Natural killer cell treated with Interleukin-12 subunit alpha and Interleukin-12 subunit beta and Interleukin-15 and Interleukin-18, amount 100 ng/mL, for 72 hours (primary cell): ENCODE results near the gene PPP1R12C. TPM values are rescaled to one million over a fixed set of nuclear protein-coding genes. Genes with fewer than 3 reads are reported as not detected.
A peak's percentile ranks its signal among the peaks of the same experiment; 100 is the strongest.

Source experiments
- ATAC-seq, 2 donors: fragments of 150-1000 bp; cut with Tn5 transposase in 1 of 2; sonication (Bioruptor Pico), chemical (Tn5 transposase) in 1 of 2; 2 replicates each; pipeline ENCODE4 v1.10.0; 2021
- DNase-seq: peaks from one replicate; pipeline ENCODE4 v3.0.0; 2022; ENCODE audit warnings: low spot score
- H3K27ac Mint-ChIP-seq, 2 donors: 1 replicate in 1 of 2; 2 replicates in 1 of 2; pipeline ENCODE4 v1.8.0; 2022; ENCODE audit warnings: mixed read lengths in 2 of 2, mild to moderate bottlenecking in 1 of 2, moderate library complexity in 1 of 2
- H3K27me3 Mint-ChIP-seq, 2 donors: 1 replicate in 1 of 2; 2 replicates in 1 of 2; pipeline ENCODE4 v1.8.0; 2022; ENCODE audit warnings: mixed read lengths in 2 of 2
- H3K36me3 Mint-ChIP-seq: one replicate; pipeline ENCODE4 v1.8.0; 2022; ENCODE audit warnings: mixed read lengths
- H3K4me1 Mint-ChIP-seq, 2 donors: 1 replicate in 1 of 2; 2 replicates in 1 of 2; pipeline ENCODE4 v1.8.0; 2022; ENCODE audit warnings: low read depth in 2 of 2, mixed read lengths in 2 of 2, mild to moderate bottlenecking in 1 of 2
- H3K4me3 Mint-ChIP-seq: one replicate; pipeline ENCODE4 v1.8.0; 2022; ENCODE audit warnings: mixed read lengths
- H3K9me3 Mint-ChIP-seq: 2 replicates; pipeline ENCODE4 v1.8.0; 2022; ENCODE audit warnings: mixed read lengths
- total RNA-seq, 2 donors: library from RNA; stranded (reverse); gene quantifications; one replicate each; pipeline ENCODE4 v1.2.3, GENCODE V29; 2022

Gene PPP1R12C
- total RNA-seq, 2 donors from 2014 or later: 157 to 251 TPM

DNA sequence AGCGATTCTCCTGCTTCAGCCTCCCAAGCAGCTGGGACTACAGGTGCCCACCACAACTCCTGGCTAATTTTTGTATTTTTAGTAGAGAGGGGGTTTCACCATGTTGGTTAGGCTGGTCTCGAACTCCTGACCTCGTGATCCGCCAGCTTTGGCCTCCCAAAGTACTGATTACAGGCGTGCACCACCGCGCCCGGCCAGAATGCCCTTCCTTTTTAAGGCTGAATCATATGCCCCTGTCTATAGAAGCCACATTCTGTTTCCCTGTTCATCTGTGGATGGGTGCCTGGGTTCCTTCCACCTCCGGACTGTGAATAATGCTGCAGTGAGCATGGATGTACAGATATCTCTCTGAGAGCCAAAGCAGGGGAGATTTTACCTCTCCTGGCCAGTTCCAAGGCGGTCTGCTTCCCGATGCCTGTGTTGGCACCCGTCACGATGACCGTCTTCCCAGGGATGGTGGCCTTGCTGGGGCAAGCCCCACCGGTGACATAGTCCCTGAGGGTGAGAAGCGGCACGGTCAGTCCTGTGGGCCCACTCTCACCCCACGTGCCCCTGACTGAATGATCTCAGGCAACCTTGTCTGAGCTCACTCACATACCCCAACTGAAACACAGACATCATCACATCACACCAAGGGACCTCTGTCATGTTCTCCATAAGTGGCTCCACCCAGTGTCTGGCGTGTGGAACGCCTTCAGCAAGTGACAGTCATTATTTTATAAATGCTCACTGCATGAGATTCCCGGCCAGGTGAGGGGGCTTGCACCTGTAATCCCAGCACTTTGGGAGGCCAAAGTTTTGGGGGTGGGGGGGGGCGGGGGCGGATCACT, 58.4 kb downstream of the PPP1R12C start:
- Mint-ChIP-seq H3K4me1 (peaks cover 9 to 15% of the 10 kb centered on the region in 2 donors), H3K36me3 (peaks cover 4% of the 10 kb centered on the region), H3K27ac (peak overlapping the region in 1 of 2 donors; percentile 18), H3K9me3 (no peaks in the 10 kb centered on the region), H3K4me3 (no peak overlapping the region), H3K27me3 (no peaks in the 10 kb centered on the region)
- DNase-seq: peak; percentile 8
- no peak for ATAC-seq

GRCh38 chr19:55056827-55057226, 60.6 kb downstream of the PPP1R12C start:
- Mint-ChIP-seq H3K4me1 (peaks cover under 1 to 12% of the 10 kb centered on the region in 2 donors), H3K9me3 (no peaks in the 10 kb centered on the region), H3K27me3 (no peaks in the 10 kb centered on the region), H3K36me3 (peaks cover 4% of the 10 kb centered on the region), H3K27ac (no peak overlapping the region), H3K4me3 (no peak overlapping the region)
- ATAC-seq (no peak), DNase-seq (peak; percentile 13)

GRCh38 chr19:55053735-55054134, 63.7 kb downstream of the PPP1R12C start:
- DNase-seq: peak; percentile 10
- Mint-ChIP-seq H3K27me3 (no peaks in the 10 kb centered on the region), H3K9me3 (no peaks in the 10 kb centered on the region), H3K27ac (no peak overlapping the region), H3K4me3 (no peak overlapping the region), H3K36me3 (peaks cover 4% of the 10 kb centered on the region), H3K4me1 (peaks cover 0 to 5% of the 10 kb centered on the region in 2 donors)
- ATAC-seq: no peak

DNA sequence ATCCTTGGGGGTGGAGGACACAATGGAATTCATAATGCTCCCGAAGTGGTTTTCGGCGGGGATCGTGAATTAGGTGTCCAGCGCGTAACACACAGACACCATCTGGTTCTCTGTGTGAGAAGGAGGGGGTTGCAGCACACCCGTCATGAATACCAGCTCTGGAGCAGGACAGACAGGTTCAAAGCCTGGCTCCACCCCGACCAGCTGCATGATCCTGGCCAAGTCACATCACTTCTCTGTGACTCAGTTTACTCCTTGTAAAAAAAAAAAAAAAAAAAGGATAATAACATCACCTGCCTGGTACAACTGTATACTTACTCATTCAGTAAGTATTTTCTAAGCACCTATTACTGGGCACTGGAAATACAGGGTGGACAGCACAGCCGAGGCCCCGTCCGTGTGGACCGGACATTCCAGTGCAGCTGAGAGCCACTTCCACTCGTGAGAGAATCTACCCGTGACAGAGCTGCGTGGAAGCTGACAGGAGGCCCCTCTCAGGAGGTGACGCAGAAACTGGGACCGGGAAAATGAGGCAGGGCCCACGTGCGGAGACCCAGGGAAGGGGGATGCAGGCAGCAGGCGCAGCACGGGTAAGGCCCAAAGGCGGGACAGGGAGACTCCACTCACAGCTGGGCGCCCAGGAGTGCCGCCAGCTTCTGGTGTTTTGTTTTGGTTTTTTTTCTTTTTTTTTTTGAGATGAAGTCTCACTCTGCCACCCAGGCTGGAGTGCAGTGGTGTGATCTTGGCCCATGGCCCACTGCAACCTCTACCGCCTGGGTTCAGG, 66.5 kb downstream of the PPP1R12C start:
- DNase-seq: no peak
- no peak for ATAC-seq
- no peaks in the 10 kb centered on the region for H3K36me3 Mint-ChIP-seq
- peaks cover 0 to 3% of the 10 kb centered on the region in 2 donors for H3K4me1 Mint-ChIP-seq
- no peaks in the 10 kb centered on the region for H3K27me3 Mint-ChIP-seq
- no peak overlapping the region for H3K27ac Mint-ChIP-seq
- no peak overlapping the region for H3K4me3 Mint-ChIP-seq
- H3K9me3 Mint-ChIP-seq: no peaks in the 10 kb centered on the region

GRCh38 chr19:55048446-55048845, 69.0 kb downstream of the PPP1R12C start:
- no peaks in the 10 kb centered on the region for H3K36me3 Mint-ChIP-seq
- ATAC-seq: no peak

DNA sequence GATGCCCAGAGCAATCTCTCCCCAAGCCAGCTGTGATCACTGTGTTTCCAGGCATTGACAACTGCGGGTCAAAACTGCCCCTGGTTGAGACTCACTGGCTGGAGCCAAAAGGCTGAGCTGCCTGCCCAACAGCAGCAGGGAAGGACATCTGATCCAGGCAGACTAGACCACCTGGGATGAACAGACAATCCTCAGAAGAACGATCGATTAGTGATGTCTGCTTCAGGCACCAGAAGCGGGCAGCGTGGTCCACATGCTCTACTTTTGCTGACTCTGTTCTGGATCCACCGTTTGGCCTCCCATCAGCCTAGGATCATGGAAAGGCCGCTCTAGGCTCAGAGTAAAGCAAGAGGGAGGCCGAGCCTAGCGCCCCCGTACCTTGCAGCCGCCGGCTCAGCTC, 69.5 kb downstream of the PPP1R12C start:
- Mint-ChIP-seq H3K36me3 (no peaks in the 10 kb centered on the region), H3K9me3 (no peaks in the 10 kb centered on the region), H3K4me3 (no peak overlapping the region), H3K27ac (no peak overlapping the region), H3K4me1 (peaks cover 0 to under 1% of the 10 kb centered on the region in 2 donors), H3K27me3 (no peaks in the 10 kb centered on the region)
- DNase-seq: no peak
- ATAC-seq: no peak

More at GRCh38 chr19:55048446-55048845, 69.0 kb downstream of the PPP1R12C start:
- Mint-ChIP-seq H3K27ac (no peak overlapping the region), H3K27me3 (no peaks in the 10 kb centered on the region), H3K9me3 (no peaks in the 10 kb centered on the region), H3K4me3 (no peak overlapping the region), H3K4me1 (peaks cover 0 to 3% of the 10 kb centered on the region in 2 donors)
- peak; percentile 42 for DNase-seq

DNA sequence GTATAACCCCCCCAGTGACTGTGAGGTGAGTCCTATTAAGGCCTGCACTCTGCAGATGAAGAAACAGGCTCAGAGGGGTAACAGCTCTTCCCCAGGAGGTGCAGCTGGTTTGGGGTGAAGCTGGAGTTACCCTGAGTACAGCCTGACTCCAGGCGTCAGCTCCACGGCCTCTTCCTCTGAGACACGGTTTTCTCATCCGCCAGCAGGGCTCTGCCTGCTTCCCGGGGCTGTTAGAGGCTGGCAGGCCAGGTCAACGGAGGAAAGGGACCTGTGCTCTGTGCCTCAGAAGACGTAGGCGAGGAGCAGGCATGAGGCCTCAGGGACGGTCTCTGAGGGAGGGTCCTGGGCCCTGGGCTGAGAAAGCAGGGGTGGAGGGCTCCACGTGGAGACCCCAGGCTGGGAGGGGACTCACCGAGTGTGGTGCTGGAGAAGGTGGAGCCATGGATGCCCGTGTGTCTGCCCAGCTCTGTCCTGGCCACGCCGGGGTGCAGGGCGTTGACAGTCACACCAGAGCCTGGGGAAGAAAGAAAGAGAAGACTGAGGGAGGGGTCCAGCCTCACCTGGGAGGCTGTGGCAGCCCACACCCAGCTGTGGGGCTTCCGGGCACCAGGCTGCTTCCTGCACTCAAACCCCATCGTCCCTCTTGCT, 70.3 kb downstream of the PPP1R12C start:
- no peaks in the 10 kb centered on the region for H3K9me3 Mint-ChIP-seq
- no peaks in the 10 kb centered on the region for H3K36me3 Mint-ChIP-seq
- H3K27me3 Mint-ChIP-seq: no peaks in the 10 kb centered on the region
- no peak overlapping the region for H3K4me3 Mint-ChIP-seq
- peaks cover 7 to 9% of the 10 kb centered on the region in 2 donors for H3K4me1 Mint-ChIP-seq
- H3K27ac Mint-ChIP-seq: no peak overlapping the region
- DNase-seq (no peak), ATAC-seq (no peak)

GRCh38 chr19:55044771-55045716, 72.4 kb downstream of the PPP1R12C start:
- H3K36me3 Mint-ChIP-seq: no peaks in the 10 kb centered on the region
- no peak for ATAC-seq

GRCh38 chr19:55044286-55044685, 73.2 kb downstream of the PPP1R12C start:
- no peaks in the 10 kb centered on the region for H3K27me3 Mint-ChIP-seq
- H3K4me1 Mint-ChIP-seq: peaks cover 15 to 22% of the 10 kb centered on the region in 2 donors
- no peak overlapping the region for H3K27ac Mint-ChIP-seq
- no peak overlapping the region for H3K4me3 Mint-ChIP-seq
- ATAC-seq (no peak), DNase-seq (no peak)
- H3K36me3 Mint-ChIP-seq: no peaks in the 10 kb centered on the region
- H3K9me3 Mint-ChIP-seq: no peaks in the 10 kb centered on the region

More at GRCh38 chr19:55044771-55045716, 72.4 kb downstream of the PPP1R12C start:
- no peaks in the 10 kb centered on the region for H3K9me3 Mint-ChIP-seq
- H3K27ac Mint-ChIP-seq: no peak overlapping the region
- H3K27me3 Mint-ChIP-seq: no peaks in the 10 kb centered on the region
- H3K4me1 Mint-ChIP-seq: peaks cover 15 to 17% of the 10 kb centered on the region in 2 donors
- DNase-seq: no peak
- no peak overlapping the region for H3K4me3 Mint-ChIP-seq

- H3K4me1 Mint-ChIP-seq: peaks cover 15 to 22% of the 10 kb centered on the region in 2 donors
- no peaks in the 10 kb centered on the region for H3K27me3 Mint-ChIP-seq
- H3K27ac Mint-ChIP-seq: peak overlapping the region; percentile 74 to 75
- no peaks in the 10 kb centered on the region for H3K9me3 Mint-ChIP-seq
- no peak for DNase-seq
- ATAC-seq: no peak
- no peaks in the 10 kb centered on the region for H3K36me3 Mint-ChIP-seq
- peak overlapping the region; percentile 78 for H3K4me3 Mint-ChIP-seq
These were observed 74.7 kb downstream of the PPP1R12C start for GRCh38 chr19:55042688-55043087.

DNA sequence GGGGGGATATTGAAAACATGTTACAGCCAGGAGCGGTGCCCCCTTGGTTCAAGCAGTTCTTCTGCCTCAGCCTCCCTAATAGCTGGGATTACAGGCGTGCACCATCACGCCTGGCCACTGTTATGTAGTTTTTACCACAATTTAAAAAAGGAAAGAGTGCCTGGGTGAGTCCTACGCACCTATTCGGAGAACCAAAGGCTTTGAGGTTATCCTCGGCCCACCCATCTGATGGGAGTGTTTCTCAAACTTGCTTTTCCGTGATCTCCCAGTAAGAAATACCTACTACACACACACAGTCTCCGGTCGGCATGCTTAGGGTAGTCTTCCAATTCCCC, 75.1 kb downstream of the PPP1R12C start:
- Mint-ChIP-seq H3K4me1 (peaks cover 15 to 22% of the 10 kb centered on the region in 2 donors), H3K4me3 (peak overlapping the region; percentile 78), H3K9me3 (no peaks in the 10 kb centered on the region), H3K36me3 (no peaks in the 10 kb centered on the region), H3K27me3 (no peaks in the 10 kb centered on the region), H3K27ac (peak overlapping the region; percentile 74 to 75)
- ATAC-seq: no peak
- DNase-seq: no peak

DNA sequence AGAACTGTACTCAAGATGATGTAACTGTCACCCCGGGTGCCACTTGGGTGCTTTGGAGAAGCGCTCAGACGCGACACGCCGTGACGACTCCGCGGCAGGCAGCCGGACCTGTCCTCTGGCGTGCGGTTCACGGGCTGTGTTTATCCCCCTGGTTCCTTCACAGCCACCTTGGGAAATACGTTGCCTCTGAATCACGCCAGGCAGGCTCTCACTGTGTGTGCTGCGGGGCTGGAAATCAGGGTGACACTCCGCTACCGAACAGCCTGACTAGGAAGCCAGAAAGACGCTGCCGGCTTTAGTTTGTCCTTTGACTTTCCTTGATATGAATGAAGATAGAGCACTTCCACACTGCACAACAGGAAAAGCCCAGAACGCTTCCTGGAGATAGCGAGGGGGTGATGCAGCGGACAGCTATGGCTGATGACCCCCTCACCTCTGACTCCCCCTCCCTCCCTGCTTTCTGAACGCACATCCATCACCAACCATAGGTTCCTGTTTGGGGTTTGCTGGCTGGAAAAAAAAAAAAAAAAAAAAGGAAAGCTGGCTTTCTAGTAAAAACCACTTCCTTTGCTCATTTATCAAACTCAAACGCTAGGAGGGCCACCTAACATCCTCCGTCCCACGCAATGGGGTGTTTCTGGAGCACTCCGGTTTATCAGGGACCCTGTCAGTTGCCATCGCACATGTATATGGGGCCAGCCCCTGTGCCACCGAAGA, 75.7 kb downstream of the PPP1R12C start:
- Mint-ChIP-seq H3K36me3 (no peaks in the 10 kb centered on the region), H3K4me3 (peak overlapping the region; percentile 78), H3K9me3 (no peaks in the 10 kb centered on the region), H3K27me3 (no peaks in the 10 kb centered on the region), H3K27ac (peak overlapping the region; percentile 74 to 75), H3K4me1 (peaks cover 18 to 22% of the 10 kb centered on the region in 2 donors)
- ATAC-seq (peak; percentile 72 to 78), DNase-seq (no peak)
